ENCODE data around the gene AKT1.

Gene AKT1

GRCh38 chr14:104775073-104775489 lies 20.5 kb downstream of the AKT1 start:
- H3K79me2 ChIP-seq (ENCODE audit: insufficient read depth, low read depth): no peaks in the 10 kb centered on the region
- H3K27me3 ChIP-seq (ENCODE audit: insufficient read depth, low read depth): no peaks in the 10 kb centered on the region
- H3K4me1 ChIP-seq (ENCODE audit: low read depth, poor library complexity, severe bottlenecking): no peaks in the 10 kb centered on the region
- H3K4me3 ChIP-seq (IDR thresholded peaks at IDR 0.05; ENCODE audit: insufficient read depth, low read depth, low read length): no peak overlapping the region
- H3K36me3 ChIP-seq (ENCODE audit: insufficient read depth): no peaks in the 10 kb centered on the region
- H3K4me2 ChIP-seq: no peak overlapping the region
- no peaks in the 10 kb centered on the region for H4K20me1 ChIP-seq (ENCODE audit: insufficient read depth)
- H3K9ac ChIP-seq: no peak overlapping the region
- no peak overlapping the region for H3K27ac ChIP-seq
- TF ChIP-seq CTCF (conservative IDR thresholded peaks at IDR 0.05; ENCODE audit: low read depth, low read length): no peak
- no peak overlapping the region for H2AFZ ChIP-seq (ENCODE audit: low read depth)

- no peak overlapping the region for H3K4me3 ChIP-seq (IDR thresholded peaks at IDR 0.05; ENCODE audit: insufficient read depth, low read depth, low read length)
- no peak overlapping the region for H3K4me2 ChIP-seq
- H4K20me1 ChIP-seq (ENCODE audit: insufficient read depth): no peaks in the 10 kb centered on the region
- no peaks in the 10 kb centered on the region for H3K4me1 ChIP-seq (ENCODE audit: low read depth, poor library complexity, severe bottlenecking)
- H3K27me3 ChIP-seq (ENCODE audit: insufficient read depth, low read depth): no peaks in the 10 kb centered on the region
- no peaks in the 10 kb centered on the region for H3K36me3 ChIP-seq (ENCODE audit: insufficient read depth)
- no peak overlapping the region for H2AFZ ChIP-seq (ENCODE audit: low read depth)
- no peak overlapping the region for H3K9ac ChIP-seq
- no peak overlapping the region for H3K27ac ChIP-seq
- TF ChIP-seq CTCF (conservative IDR thresholded peaks at IDR 0.05; ENCODE audit: low read depth, low read length): no peak
- no peaks in the 10 kb centered on the region for H3K79me2 ChIP-seq (ENCODE audit: insufficient read depth, low read depth)
Measured at GRCh38 chr14:104774453-104775072, 21.0 kb downstream of the AKT1 start.

- H3K36me3 ChIP-seq (ENCODE audit: insufficient read depth): no peaks in the 10 kb centered on the region
- no peaks in the 10 kb centered on the region for H3K79me2 ChIP-seq (ENCODE audit: insufficient read depth, low read depth)
- no peaks in the 10 kb centered on the region for H4K20me1 ChIP-seq (ENCODE audit: insufficient read depth)
- H3K4me1 ChIP-seq (ENCODE audit: low read depth, poor library complexity, severe bottlenecking): no peaks in the 10 kb centered on the region
- H2AFZ ChIP-seq (ENCODE audit: low read depth): no peak overlapping the region
- no peak overlapping the region for H3K4me3 ChIP-seq (IDR thresholded peaks at IDR 0.05; ENCODE audit: insufficient read depth, low read depth, low read length)
- no peak overlapping the region for H3K9ac ChIP-seq
- TF ChIP-seq CTCF (conservative IDR thresholded peaks at IDR 0.05; ENCODE audit: low read depth, low read length): no peak
- H3K27ac ChIP-seq: no peak overlapping the region
- no peak overlapping the region for H3K4me2 ChIP-seq
- no peaks in the 10 kb centered on the region for H3K27me3 ChIP-seq (ENCODE audit: insufficient read depth, low read depth)
Measured at GRCh38 chr14:104773505-104774452, 21.8 kb downstream of the AKT1 start.

GRCh38 chr14:104772707-104773504 lies 22.6 kb downstream of the AKT1 start:
- no peaks in the 10 kb centered on the region for H3K4me1 ChIP-seq (ENCODE audit: low read depth, poor library complexity, severe bottlenecking)
- H3K36me3 ChIP-seq (ENCODE audit: insufficient read depth): no peaks in the 10 kb centered on the region
- H3K79me2 ChIP-seq (ENCODE audit: insufficient read depth, low read depth): no peaks in the 10 kb centered on the region
- H3K4me2 ChIP-seq: no peak overlapping the region
- no peak overlapping the region for H3K4me3 ChIP-seq (IDR thresholded peaks at IDR 0.05; ENCODE audit: insufficient read depth, low read depth, low read length)
- H4K20me1 ChIP-seq (ENCODE audit: insufficient read depth): no peaks in the 10 kb centered on the region
- TF ChIP-seq CTCF (conservative IDR thresholded peaks at IDR 0.05; ENCODE audit: low read depth, low read length): no peak
- H3K27me3 ChIP-seq (ENCODE audit: insufficient read depth, low read depth): no peaks in the 10 kb centered on the region
- H3K27ac ChIP-seq: no peak overlapping the region
- no peak overlapping the region for H2AFZ ChIP-seq (ENCODE audit: low read depth)
- no peak overlapping the region for H3K9ac ChIP-seq

Measured in KMS-11 (cell line).